HG02938 (cell line): ENCODE measurements around the gene ANKFN1.

Experiments
- ATAC-seq: cut with Tn5 transposase; IDR thresholded peaks from one replicate; pipeline ENCODE4 v1.9.1; 2021; ENCODE audit warnings: mild to moderate bottlenecking, moderate library complexity; ENCODE audit not compliant: unreplicated experiment

Gene ANKFN1

DNA sequence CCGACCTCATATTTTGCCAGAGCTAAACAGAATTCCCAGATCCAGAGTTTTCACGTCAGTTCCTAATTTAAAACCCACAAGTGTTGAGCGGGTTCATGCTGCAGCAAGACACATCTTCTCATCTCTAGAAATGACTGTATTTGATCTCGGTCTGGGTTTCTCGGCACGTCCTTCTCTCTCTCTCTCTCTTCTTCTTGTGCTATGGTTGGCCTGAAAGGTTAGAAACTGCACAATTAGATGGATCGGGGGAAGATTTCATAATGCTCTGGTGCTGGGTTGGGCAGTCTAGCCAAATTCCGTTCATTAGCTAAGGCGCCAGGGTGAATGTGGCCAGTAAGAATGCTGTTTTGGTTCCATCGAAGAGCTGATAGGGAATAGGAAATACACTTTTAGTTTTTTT, 281.3 kb downstream of the ANKFN1 start:
- no peak for ATAC-seq

DNA sequence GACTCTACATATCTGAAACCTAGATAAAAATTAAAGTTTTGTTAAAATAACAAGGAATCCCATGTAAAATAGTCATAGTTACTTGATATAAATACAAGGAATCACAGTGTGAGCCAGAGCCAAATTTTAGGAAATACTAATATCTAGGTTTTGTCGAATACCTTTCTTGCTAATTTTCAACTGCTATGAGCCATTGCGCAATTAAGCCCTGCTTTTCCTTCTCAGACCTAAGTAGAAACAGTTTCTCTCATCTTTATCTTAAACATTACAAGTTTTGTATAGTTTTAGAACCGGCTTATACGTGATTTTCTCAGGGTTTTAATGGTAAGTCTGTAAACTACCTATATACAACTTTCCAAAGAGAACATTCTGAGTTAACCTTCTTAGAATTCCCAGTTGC, 282.9 kb downstream of the ANKFN1 start:
- no peak for ATAC-seq

DNA sequence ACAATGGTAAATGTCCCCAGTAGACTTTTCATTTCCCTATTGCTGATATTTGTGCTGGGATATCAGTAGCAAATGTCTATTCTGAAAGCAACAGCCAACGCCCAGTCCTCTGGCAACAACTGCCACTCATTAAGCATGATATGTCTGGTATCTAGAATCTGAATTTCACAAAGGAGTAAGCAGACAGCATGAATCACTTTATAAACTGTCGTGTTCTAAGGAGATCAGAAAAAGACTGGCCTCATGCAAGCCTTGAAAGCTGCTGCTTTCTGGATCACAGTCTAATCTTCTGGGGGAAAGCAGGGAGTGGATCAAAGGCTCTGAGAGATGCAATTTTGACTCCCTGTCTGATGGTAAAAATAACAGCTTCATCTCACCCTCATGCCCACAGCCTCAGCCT, 287.1 kb downstream of the ANKFN1 start:
- ATAC-seq = no peak

DNA sequence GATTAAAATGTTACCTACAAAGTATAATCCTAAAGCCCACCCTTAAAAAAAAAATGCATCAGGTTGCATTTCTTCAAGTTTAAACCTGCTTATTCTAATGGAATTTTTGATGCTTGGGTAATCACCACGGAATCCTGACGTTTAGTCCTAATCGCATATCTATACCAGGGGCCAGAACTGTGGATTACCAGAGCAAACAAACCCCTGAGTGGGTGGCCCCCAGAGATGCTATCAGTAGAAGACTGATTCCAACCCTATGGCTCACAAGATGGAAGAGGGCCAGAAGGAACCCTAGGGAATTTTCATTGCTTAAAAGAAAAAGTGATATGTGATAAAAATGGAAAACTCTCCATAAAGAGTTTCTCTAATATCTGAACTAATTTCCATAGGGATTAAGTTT, 288.0 kb downstream of the ANKFN1 start:
- ATAC-seq = no peak

DNA sequence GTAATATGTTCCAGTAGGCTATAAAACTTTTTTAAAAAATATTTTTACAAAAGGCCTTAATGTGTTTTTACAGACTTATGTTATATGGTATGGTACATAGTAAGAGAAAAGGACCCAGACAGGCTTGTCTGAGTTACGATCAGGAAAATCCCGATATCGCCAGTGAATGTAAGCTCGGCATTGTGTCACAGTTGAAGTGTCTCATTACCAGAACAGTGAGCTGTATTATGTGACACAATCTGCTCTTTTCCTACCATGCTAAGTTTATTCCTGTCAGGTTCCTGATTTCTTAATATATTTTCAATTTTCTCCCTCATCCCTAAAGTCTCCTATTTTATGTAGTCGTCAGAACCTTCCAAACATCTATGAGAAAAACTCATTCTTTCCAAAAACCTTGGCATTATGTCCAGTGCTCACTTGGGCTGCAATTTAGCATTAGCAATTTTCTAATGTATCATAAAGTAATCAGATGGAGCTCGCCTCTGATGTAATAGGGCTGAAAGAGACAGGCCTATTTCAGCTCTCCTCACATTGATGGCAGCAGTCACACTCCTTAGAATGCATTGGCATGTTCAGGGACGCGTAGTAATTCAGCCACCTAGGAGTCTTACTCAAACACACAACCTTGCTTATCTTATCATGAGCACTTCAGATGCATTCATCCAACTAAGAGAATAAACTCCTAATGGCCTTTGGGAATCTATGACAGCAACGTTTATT, 292.6 kb downstream of the ANKFN1 start:
- no peak for ATAC-seq

DNA sequence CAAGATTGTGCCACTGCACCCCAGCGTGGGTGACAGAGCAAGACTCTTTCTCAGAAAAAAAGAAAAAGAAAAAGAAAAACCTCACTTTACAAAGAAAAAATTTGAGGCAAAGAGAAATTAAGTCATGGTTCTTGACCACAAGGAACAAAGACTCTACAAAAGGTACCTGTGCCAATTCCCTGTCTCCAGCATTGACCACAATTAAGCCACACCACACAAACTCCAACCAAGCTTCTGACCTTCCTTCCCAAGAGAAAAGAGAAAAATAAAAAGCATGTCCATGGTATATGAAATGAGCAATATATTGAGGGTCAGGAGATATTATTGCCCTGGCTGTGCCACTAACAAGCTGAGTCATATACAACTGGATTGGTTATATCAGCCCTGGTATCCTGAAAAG, 293.9 kb downstream of the ANKFN1 start:
- ATAC-seq = no peak

DNA sequence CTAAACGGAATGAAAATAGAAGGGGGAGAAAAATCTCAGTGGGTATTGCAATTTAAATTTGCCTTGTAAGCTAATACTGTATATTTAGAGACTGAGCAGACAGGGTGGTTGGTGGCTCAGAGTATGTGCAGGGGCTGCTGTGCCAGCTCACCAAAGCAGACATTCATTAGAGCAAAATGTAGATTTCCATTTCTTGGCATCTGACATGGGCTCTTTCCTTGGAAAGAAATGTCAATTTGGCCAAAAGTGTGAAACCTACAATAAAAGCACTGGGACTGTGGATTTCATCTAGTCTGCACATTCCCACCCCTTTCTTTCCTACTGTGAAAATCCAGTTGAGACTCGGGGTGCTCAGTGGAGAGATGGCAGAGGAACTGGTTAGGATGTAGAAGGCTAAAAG, 295.1 kb downstream of the ANKFN1 start:
- no peak for ATAC-seq

DNA sequence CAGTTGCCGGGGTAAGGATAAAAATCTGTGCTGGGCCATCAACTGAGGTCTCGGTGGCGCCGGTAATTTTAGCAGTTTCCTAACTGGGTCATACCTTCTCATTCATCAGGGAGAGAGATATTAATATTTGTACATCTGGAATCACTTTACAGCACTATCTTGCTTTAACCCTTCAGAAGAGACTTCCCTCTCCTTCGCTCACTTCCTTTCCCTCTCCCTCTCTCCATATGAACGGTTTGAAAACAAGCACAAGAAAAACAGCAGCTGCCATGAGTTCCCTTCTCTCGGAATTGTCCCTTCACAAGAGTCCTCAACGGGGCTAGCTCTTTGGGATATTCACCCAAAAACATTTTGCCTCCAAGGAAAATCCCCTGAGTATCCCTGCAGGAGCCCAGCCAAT, 295.9 kb downstream of the ANKFN1 start:
- ATAC-seq = no peak

DNA sequence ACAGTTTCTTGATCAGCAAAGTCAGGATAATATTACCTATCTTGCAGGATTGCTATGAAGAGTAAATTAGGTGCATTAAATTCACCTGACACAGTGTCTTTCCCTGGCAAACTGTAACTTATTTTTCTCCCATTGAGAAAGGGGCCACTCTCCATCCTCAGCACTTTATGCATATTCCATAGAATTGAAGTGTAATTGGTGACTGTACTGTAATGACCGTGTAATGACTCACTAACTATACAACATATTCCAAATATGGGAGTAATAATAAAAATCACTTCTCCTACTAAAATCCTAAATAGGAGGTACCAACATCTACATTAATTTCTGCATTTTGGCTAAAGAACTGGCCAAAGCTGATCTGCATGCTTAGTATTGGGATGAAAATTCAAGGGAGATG, 298.4 kb downstream of the ANKFN1 start:
- no peak for ATAC-seq

DNA sequence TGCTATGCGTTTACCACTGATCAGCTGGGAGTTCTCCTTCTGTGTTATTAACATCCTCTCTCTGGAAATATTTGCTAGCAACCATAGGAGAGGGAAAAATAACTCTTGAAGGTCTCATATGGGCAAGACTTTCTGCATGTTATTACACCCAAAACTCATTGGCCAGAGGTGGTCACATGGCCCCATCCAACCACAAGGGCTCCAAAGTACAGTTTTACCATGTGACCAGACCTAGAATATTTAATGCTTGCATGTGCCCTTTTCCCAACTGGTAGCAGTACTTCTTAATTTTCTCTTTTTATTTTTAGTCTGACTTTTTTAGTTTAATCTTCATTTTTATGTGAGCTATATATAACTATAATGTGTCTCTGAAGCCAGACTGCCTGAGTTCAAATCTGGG, 299.2 kb downstream of the ANKFN1 start:
- no peak for ATAC-seq

DNA sequence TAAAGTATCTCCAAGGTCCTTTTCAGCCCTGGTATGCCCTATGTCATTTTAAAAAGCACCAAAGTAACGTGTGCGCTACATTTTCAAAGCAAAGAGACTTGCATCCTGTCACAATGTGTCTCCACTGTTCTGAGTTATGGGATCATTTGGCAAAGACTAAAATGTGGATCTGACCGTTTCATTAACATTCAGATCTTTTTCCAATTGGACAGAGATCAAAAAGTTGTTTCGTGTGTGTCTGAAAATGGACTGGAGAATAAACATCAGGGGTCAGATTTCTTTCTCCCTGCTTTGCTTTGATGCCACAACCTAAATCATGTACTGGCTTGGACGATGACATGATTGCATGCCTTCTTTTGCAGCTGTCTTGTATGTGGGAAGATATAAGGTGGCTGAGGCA, 304.2 kb downstream of the ANKFN1 start:
- no peak for ATAC-seq

DNA sequence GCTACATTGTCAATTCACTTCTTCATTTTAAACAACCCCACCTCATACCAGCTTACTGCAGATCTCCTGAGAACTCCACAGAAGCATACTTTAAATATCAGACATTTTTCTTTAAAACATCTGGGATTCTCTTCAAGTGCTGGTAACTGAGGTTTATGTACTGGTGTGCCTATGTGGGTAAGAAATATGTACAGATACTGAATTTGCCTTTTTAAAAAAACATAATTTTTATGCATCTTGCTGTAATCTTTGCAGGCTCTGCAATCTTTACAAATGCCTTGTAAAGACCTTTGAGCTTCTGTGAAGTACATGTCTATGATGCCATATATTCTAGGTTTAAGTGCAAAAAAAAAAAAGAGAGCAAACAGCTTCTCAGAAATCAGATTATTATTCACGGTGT, 312.6 kb downstream of the ANKFN1 start:
- ATAC-seq = no peak

DNA sequence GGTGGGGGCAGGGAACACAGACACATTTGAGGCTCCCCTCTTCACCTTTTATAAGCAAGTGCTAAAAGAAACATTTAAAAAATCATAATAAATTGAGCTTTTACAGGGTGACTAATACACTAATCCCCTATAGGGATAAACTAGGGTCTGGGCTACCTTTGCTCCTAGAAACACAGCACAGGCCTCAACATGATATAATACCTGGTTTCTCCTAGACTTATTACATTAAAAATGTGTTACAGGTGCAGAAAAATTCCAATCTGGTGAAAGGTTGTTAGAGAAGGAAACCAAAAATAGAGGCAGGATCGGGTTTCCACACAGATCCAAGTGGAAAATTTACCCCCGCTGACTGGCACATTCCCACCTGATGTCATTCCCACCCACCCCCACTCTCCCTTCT, 315.6 kb downstream of the ANKFN1 start:
- ATAC-seq = no peak

DNA sequence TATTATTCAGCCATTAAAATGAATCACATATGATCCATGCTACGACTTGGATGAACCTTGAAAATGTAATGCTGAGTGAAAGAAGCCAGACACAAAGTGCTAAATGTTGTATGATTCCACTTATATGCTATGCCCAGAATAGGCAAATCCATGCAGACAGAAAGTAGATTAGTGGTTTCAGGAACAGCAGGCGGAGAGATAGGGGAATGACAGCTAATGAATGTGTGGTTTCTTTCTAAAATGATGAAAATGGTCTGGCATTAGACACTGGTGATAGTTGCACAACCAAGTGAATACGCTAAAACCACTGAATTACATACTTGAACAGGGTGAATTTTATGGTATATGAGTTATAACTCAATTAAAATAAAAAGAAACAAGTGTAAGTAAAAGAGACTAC, 318.4 kb downstream of the ANKFN1 start:
- ATAC-seq = no peak

DNA sequence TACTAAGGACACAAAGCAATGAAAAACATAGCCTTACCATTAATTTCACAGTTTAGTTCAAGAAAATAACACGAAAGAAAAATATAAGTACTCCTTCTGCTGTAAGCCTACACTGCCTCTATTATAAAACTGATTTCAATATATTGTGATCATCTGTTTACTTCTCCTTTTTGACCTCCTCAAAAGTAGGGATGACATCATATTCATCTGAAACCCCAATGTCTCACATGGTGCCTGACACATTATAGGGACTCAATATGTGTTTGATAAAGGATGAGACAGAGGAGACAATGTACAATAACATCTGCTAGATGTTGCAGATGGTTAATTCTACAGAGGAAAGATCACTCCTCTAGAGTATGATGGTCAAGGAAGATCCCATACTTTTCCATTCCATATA, 321.8 kb downstream of the ANKFN1 start:
- ATAC-seq = no peak

DNA sequence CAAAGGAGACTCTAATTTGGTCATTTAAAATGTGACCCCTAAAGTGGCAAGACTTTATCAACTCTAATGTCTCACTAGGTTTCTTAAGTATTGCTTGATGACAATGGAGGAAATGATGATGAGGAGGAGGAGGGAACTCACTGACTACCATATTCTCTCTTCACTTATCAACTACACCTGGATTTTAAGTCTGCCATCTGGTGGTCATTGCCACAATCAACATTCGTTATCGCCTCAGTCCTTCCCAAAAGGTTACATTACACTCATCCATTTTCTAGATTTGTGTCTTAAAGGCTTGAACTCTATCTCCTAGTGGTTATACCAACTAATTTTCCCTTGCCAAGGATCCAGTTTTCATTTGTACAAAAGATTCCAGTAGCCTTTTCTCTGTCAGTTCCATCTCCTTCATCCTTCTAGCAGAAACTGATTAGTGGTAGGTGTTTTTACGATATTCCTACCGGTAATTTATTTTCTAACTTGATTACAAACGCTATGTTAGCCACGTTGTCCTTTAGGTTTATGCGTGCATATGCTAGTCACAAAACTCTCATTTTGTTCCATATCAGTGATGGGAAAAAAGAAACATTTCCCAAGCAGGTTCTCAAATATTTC, 325.7 kb downstream of the ANKFN1 start:
- no peak for ATAC-seq

DNA sequence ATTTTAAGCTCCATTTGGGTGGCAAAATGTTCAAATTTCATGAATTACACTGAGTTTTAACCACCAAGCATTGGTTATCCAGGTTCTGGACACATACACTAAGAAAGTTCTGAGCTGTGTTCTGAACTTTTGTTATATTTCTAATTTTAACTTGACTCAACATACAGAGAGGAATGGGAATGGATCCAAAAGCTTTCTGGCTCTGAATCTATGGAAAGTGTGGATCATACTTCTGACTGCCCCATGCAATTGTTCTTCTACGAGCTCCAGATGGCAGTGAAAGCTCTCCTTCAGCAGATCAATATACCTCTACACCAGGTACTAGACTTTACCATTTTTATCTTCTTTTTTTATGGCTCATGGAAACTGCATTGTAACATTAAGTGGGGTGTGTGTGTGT, 327.2 kb downstream of the ANKFN1 start:
- ATAC-seq = no peak

DNA sequence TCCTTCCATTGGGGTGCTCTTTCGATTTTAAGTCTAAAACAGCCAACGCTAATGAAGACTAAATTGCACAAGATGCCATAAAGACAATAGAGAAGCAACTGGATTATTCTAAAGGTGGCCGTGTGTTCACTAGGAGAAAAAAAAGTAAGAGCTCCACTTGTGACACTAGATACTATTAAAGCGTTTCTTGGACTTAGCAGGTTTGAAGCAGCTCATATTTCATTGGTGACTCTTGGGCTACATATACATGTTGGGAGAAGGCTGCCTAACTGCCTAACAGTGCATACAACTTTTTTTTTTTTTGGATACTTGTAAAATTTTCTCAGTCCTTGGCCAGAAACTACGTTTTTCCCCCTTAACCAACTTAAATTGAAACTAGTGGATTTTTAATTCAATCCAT, 328.4 kb downstream of the ANKFN1 start:
- no peak for ATAC-seq

DNA sequence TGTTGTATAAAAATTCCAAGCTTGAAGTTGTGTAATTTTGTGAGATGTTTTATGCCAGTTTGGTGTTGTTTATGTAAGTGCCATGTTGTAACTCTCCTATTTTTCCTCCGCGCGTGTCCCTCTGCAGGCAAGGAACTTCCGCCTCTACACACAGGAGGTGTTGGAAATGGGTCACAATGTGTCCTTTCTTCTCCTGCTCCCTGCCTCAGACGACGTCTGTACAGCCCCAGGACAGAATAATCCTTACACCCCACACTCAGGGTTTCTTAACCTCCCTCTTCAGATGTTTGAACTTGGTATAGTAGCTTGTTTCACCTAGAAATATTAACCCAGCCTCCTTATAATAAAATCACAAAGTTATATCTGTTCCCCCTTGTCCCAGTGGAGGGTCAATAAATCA, 329.0 kb downstream of the ANKFN1 start:
- no peak for ATAC-seq

DNA sequence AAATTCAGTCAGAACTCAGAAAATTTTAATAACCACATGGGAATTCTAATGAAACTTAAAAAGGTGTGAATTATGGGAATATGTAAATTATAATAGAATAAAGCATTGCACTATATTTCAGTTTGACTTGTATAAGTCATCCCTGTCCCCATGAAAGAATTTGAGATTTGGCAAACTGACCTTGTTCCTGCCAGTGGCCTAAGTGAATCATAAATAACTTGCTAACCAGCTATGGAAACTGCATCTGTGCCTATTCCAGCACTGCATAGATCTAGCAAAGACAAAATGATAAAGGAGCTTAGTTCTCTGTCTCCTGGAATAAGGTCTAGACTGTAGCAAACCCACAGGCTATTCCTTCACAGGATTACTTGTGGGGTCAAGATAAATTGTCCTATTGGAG, 333.5 kb downstream of the ANKFN1 start:
- ATAC-seq = no peak

DNA sequence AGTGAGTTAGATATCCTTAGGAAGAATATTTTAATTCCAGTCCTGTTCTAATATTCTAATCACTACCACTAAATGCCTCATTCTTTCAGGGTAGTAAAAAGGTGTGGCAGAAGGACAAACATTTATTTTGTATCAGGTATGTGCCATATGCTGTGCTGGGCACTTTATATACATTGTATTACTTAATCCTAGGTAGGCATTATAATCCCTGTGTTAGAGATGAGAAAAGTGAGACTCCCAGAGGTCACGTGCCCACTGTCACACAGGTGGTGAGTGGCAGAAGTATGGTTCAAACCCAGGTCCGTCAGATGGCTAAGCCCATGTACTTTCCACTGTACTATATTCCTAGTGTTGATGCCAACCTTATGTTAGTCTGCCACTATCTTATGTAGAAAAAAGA, 335.5 kb downstream of the ANKFN1 start:
- no peak for ATAC-seq

DNA sequence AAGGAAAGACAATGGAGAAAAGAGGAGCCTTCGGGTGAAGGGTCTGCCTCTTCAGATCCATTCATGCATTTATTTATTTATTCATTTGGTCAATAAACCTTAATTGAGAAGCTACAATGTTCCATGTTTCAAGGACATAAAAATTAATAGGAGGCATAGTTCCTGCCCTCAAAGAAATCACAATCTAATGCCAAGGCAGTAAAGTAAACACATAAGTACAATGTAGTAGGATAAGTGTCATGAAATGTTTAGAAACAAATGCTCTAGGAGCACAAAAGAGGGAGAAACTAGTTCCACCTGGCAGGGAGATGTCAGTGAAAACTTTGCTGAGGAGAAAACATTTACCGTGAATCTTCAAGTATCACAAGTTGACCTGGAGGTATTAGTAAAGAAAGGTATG, 336.7 kb downstream of the ANKFN1 start:
- no peak for ATAC-seq

DNA sequence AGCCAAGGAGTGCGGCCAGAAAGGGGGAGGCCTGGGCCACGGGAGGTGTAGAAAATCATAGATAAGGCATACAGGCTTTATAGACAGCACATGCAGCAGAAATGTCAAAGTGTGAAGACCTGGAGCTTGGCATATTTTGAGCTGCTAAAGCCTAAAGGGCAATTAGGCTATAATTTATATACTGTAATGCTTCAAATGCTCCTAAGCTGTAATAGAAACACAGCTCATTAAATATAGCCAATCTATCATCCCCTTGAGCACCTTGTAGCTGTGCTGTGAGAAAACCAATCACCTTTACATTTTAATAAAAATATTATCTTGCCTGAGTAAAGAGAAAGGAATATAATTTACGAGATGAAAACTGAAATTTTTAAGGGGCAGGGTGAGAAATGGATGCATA, 342.3 kb downstream of the ANKFN1 start:
- no peak for ATAC-seq
